Caco-2 (cell line): ENCODE results near the gene MBD6. TPM values are rescaled to one million over a fixed set of nuclear protein-coding genes. Genes with fewer than 3 reads are reported as not detected.

ENCODE experiments used
- BruUV-seq: library from RNA; stranded (reverse); fragments of 400-500 nt; replicated peaks from 2 replicates; lab custom pipeline; 2021; lab: Mats Ljungman, UMichigan
- CTCF ChIA-PET: fragments of 300-600 bp; sonication (Branson Sonifier 250); formaldehyde crosslinking; loops from one replicate; lab custom pipeline; 2022; ENCODE audit warnings: antibody characterized with exemption; lab: Charles Lee
- POLR2A ChIA-PET: fragments of 300-600 bp; sonication (Branson Sonifier 250); formaldehyde crosslinking; loops from one replicate; lab custom pipeline; 2022; ENCODE audit warnings: antibody characterized with exemption; lab: Charles Lee
- DNase-seq, 2 experiments: peaks; one replicate each; pipeline versions ENCODE4 v3.0.0 to v3.0.0-alpha.2; 2020 to 2022
- H3K27me3 ChIP-seq: replicated peaks from 2 replicates; pipeline ENCODE4 v1.6.0; 2011; ENCODE audit warnings: low read length; ENCODE audit not compliant: control insufficient read depth, insufficient read depth
- H3K36me3 ChIP-seq: 2 replicates; pipeline ENCODE4 v1.5.1; 2011; ENCODE audit warnings: low read length; ENCODE audit not compliant: control insufficient read depth, insufficient read depth
- H3K4me1 ChIP-seq: fragments of 250-450 bp; sonication (Bioruptor Pico); 2 replicates; pipeline ENCODE4 v1.5.1; 2020; ENCODE audit warnings: mild to moderate bottlenecking
- H3K4me3 ChIP-seq: 2 replicates; pipeline ENCODE4 v1.5.1; 2011; ENCODE audit warnings: low read depth, mild to moderate bottlenecking, control low read depth, low read length
- H3K9me3 ChIP-seq: fragments of 250-450 bp; sonication (Bioruptor Pico); 2 replicates; pipeline ENCODE4 v1.5.1; 2020; ENCODE audit warnings: mild to moderate bottlenecking, moderate library complexity
- H3K27ac Mint-ChIP-seq: one replicate; pipeline ENCODE4 v1.8.0; 2022; ENCODE audit warnings: mixed read lengths; ENCODE audit not compliant: unreplicated experiment
- H3K27me3 Mint-ChIP-seq: one replicate; pipeline ENCODE4 v1.8.0; 2022; ENCODE audit warnings: mixed read lengths; ENCODE audit not compliant: insufficient read depth, unreplicated experiment
- H3K36me3 Mint-ChIP-seq: one replicate; pipeline ENCODE4 v1.8.0; 2022; ENCODE audit warnings: mild to moderate bottlenecking, mixed read lengths; ENCODE audit not compliant: insufficient read depth, unreplicated experiment
- H3K4me1 Mint-ChIP-seq: one replicate; pipeline ENCODE4 v1.8.0; 2022; ENCODE audit warnings: low read depth, mixed read lengths; ENCODE audit not compliant: unreplicated experiment
- H3K4me3 Mint-ChIP-seq: one replicate; pipeline ENCODE4 v1.8.0; 2022; ENCODE audit warnings: mild to moderate bottlenecking, moderate library complexity, mixed read lengths; ENCODE audit not compliant: unreplicated experiment
- H3K9me3 Mint-ChIP-seq: one replicate; pipeline ENCODE4 v1.8.0; 2022; ENCODE audit warnings: mixed read lengths; ENCODE audit not compliant: unreplicated experiment
- intact Hi-C: fragments of 100-400 bp; cut with micrococcal nuclease; formaldehyde crosslinking; loops from one replicate; pipeline ENCODE4 v1.10.0; 2022; ENCODE audit not compliant: unreplicated experiment
- total RNA-seq: library from RNA; stranded (reverse); gene quantifications from 2 replicates; pipeline ENCODE4 v1.2.3, GENCODE V29; 2022
- TF ChIP-seq, protein P1 (sequence below), 2 experiments: fragments of 200-600 bp in 1 of 2; IDR thresholded peaks; 1 replicate in 1 of 2; 2 replicates in 1 of 2; pipeline versions ENCODE4 v1.5.1 to v1.8.0; 2011 to 2022; ENCODE audit warnings: antibody characterized with exemption in 1 of 2, control low read depth in 1 of 2, inconsistent platforms in 1 of 2, low read depth in 1 of 2, low read length in 1 of 2, mild to moderate bottlenecking in 1 of 2, moderate library complexity in 1 of 2; ENCODE audit not compliant: insufficient read depth in 1 of 2, severe bottlenecking in 1 of 2, unreplicated experiment in 1 of 2

Gene MBD6
- total RNA-seq, 1 experiment from 2014 or later, result 82.2 TPM

GRCh38 chr12:57552835-57553313 lies 30.2 kb downstream of the MBD6 start:
- H3K4me3 Mint-ChIP-seq, result no peak overlapping the region
- H3K27me3 ChIP-seq, result peaks cover 3% of the 10 kb centered on the region

DNA sequence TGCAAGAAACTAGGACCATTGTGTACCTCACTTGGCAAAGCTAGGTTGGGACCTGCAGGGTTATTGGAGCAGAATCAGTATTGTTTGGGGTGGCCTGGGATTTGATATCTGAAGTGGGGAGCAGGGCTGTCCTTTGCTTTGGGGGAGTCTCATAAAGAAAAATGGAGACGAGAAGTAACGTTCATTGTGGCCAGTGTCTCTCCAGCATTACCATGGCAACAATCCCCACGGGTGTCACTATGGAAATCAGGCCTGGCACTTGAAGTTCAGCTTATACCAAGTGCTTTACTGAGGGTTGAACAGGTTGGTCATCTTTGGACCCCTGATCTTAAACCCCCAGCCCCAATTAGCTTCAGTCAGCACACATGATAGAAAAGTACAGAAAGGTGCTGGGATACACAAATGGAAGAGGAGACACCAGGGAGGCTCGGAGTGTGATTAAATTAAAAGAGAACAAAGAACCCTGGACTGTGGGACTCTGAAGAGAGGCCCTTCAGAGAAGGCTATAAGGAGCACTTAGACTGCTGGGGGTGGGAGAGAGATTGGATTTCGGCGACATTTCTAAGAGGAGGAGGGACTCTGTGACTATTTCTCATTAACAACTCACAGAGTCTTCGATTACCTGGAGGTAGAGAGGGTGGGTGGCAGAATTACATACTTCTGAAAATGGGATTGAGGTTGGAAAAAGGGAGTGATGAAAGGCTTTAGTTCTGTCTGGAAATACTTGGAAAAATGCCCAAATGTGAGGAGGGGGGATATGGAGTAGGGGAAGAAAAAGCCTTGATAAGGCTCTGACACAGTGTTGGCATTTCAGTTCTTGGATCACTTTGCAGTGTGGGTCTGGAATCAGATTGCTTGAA lies 30.9 kb downstream of the MBD6 start:
- Histone ChIP-seq H3K36me3 (no peaks in the 10 kb centered on the region), H3K27me3 (peaks cover 1% of the 10 kb centered on the region; the same call in 1 of the 2 replicates), H3K4me3 (no peak overlapping the region), H3K9me3 (no peaks in the 10 kb centered on the region), H3K4me1 (no peaks in the 10 kb centered on the region)
- no peak overlapping the region for H3K27ac Mint-ChIP-seq
- BruUV-seq, result no TSS peak
- H3K4me3 Mint-ChIP-seq, result no peak overlapping the region
- H3K9me3 Mint-ChIP-seq, result no peaks in the 10 kb centered on the region
- no peak for DNase-seq
- intact Hi-C loops, result no loop called here
- peaks cover 26% of the 10 kb centered on the region for H3K27me3 Mint-ChIP-seq
- TF ChIP-seq, protein P1, sequence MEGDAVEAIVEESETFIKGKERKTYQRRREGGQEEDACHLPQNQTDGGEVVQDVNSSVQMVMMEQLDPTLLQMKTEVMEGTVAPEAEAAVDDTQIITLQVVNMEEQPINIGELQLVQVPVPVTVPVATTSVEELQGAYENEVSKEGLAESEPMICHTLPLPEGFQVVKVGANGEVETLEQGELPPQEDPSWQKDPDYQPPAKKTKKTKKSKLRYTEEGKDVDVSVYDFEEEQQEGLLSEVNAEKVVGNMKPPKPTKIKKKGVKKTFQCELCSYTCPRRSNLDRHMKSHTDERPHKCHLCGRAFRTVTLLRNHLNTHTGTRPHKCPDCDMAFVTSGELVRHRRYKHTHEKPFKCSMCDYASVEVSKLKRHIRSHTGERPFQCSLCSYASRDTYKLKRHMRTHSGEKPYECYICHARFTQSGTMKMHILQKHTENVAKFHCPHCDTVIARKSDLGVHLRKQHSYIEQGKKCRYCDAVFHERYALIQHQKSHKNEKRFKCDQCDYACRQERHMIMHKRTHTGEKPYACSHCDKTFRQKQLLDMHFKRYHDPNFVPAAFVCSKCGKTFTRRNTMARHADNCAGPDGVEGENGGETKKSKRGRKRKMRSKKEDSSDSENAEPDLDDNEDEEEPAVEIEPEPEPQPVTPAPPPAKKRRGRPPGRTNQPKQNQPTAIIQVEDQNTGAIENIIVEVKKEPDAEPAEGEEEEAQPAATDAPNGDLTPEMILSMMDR (IDR thresholded peaks at IDR 0.05; ENCODE audit: insufficient read depth in 1 of 2, low read depth in 1 of 2, low read length in 1 of 2, severe bottlenecking in 1 of 2, unreplicated experiment in 1 of 2), result no peak
- no peaks in the 10 kb centered on the region for H3K4me1 Mint-ChIP-seq
- POLR2A ChIA-PET, result no interaction called here
- CTCF ChIA-PET, result no interaction called here
- H3K36me3 Mint-ChIP-seq, result peaks cover 5% of the 10 kb centered on the region

More at GRCh38 chr12:57552835-57553313, 30.2 kb downstream of the MBD6 start:
- no TSS peak for BruUV-seq
- H3K36me3 ChIP-seq, result no peaks in the 10 kb centered on the region
- Mint-ChIP-seq H3K27ac (no peak overlapping the region), H3K4me1 (no peaks in the 10 kb centered on the region), H3K27me3 (peaks cover 27% of the 10 kb centered on the region), H3K36me3 (peaks cover 6% of the 10 kb centered on the region), H3K9me3 (no peaks in the 10 kb centered on the region)
- POLR2A ChIA-PET, result no interaction called here
- H3K4me1 ChIP-seq, result no peaks in the 10 kb centered on the region
- TF ChIP-seq, protein P1 (IDR thresholded peaks at IDR 0.05; ENCODE audit: insufficient read depth in 1 of 2, low read depth in 1 of 2, low read length in 1 of 2, severe bottlenecking in 1 of 2, unreplicated experiment in 1 of 2), result no peak
- no peaks in the 10 kb centered on the region for H3K9me3 ChIP-seq
- DNase-seq, result no peak
- CTCF ChIA-PET, result no interaction called here
- intact Hi-C loops, result no loop called here
- no peak overlapping the region for H3K4me3 ChIP-seq

GRCh38 chr12:57554453-57554852 lies 31.8 kb downstream of the MBD6 start:
- no TSS peak for BruUV-seq
- Histone ChIP-seq H3K4me3 (no peak overlapping the region), H3K9me3 (no peaks in the 10 kb centered on the region), H3K27me3 (no peaks in the 10 kb centered on the region), H3K36me3 (no peaks in the 10 kb centered on the region), H3K4me1 (no peaks in the 10 kb centered on the region)
- no peak overlapping the region for H3K27ac Mint-ChIP-seq
- no peaks in the 10 kb centered on the region for H3K4me1 Mint-ChIP-seq
- CTCF ChIA-PET, result no interaction called here
- no peak overlapping the region for H3K4me3 Mint-ChIP-seq
- H3K9me3 Mint-ChIP-seq, result no peaks in the 10 kb centered on the region
- H3K36me3 Mint-ChIP-seq, result no peaks in the 10 kb centered on the region
- H3K27me3 Mint-ChIP-seq, result peaks cover 17% of the 10 kb centered on the region
- intact Hi-C loops, result no loop called here
- DNase-seq, result no peak
- TF ChIP-seq, protein P1 (IDR thresholded peaks at IDR 0.05; ENCODE audit: insufficient read depth in 1 of 2, low read depth in 1 of 2, low read length in 1 of 2, severe bottlenecking in 1 of 2, unreplicated experiment in 1 of 2), result no peak
- POLR2A ChIA-PET, result no interaction called here
